K562 (cell line): ENCODE results near the gene YIPF5. TPM values are rescaled to one million over a fixed set of nuclear protein-coding genes. Genes with fewer than 3 reads are reported as not detected.

Source experiments
- ATAC-seq: fragments of 200-7000 bp; cut with Tn5 transposase; 3 replicates; pipeline ENCODE4 v1.9.1; 2020; ENCODE audit warnings: moderate library complexity
- BruUV-seq: library from RNA; stranded (reverse); fragments of 400-500 nt; replicated peaks from 2 replicates; lab custom pipeline; 2021; lab: Mats Ljungman, UMichigan
- CTCF ChIA-PET: fragments of 300-600 bp; formaldehyde crosslinking; extraction: SDS; loops from one replicate; lab custom pipeline; 2021; ENCODE audit warnings: low intra/inter-chr PET ratio; lab: Yijun Ruan, JAX
- POLR2A ChIA-PET: fragments of 300-600, 350-650 bp; sonication (Branson Sonifier 250); formaldehyde crosslinking; extraction: SDS; loops from one replicate; lab custom pipeline; 2021; ENCODE audit warnings: antibody characterized with exemption, inconsistent platforms; lab: Yijun Ruan, JAX
- DNase-seq, 4 experiments: peaks; one replicate each; pipeline versions ENCODE4 v3.0.0 to v3.0.0-alpha.2; 2011 to 2018; ENCODE audit warnings: low spot score in 3 of 4, mixed read lengths in 3 of 4; ENCODE audit errors: extremely low read depth in 1 of 4
- FAIRE-seq: peaks from 2 replicates; lab custom pipeline; 2011; peaks lifted over from hg19 to GRCh38; lab: Jason Lieb, UNC
- H2AFZ ChIP-seq: 2 replicates; pipeline ENCODE4 v1.6.0; 2011; ENCODE audit warnings: low read depth, low read length, control low read depth, inconsistent platforms
- H3K27ac ChIP-seq: fragments of 200-600 bp; 3 replicates; pipeline ENCODE4 v1.8.0; 2011; ENCODE audit warnings: low read depth, mild to moderate bottlenecking, control low read depth, inconsistent platforms, low read length, moderate library complexity, mixed read lengths; ENCODE audit errors: extremely low read depth
- H3K27me3 ChIP-seq, 2 experiments: fragments of 300-600 bp in 1 of 2; 2 replicates in 1 of 2; 3 replicates in 1 of 2; pipeline versions ENCODE4 v1.6.0 to v1.8.0; 2011; ENCODE audit warnings: inconsistent platforms in 2 of 2, low read length in 2 of 2, mild to moderate bottlenecking in 1 of 2, mixed read lengths in 1 of 2, moderate library complexity in 1 of 2; ENCODE audit not compliant: control insufficient read depth in 2 of 2, insufficient read depth in 2 of 2
- H3K36me3 ChIP-seq: fragments of 300-600 bp; 3 replicates; pipeline ENCODE4 v1.8.0; 2011; ENCODE audit warnings: mild to moderate bottlenecking, low read length, inconsistent platforms; ENCODE audit not compliant: control insufficient read depth, insufficient read depth
- H3K4me1 ChIP-seq, 2 experiments: fragments of 200-600 bp in 1 of 2; replicated peaks in 1 of 2; 2 replicates in 1 of 2; 3 replicates in 1 of 2; pipeline versions ENCODE4 v1.5.1 to v1.8.0; 2011; ENCODE audit warnings: inconsistent platforms in 2 of 2, low read length in 2 of 2, mild to moderate bottlenecking in 1 of 2, mixed read lengths in 1 of 2, moderate library complexity in 1 of 2; ENCODE audit not compliant: control insufficient read depth in 2 of 2, insufficient read depth in 2 of 2
- H3K4me2 ChIP-seq: 2 replicates; pipeline ENCODE4 v1.6.1; 2011; ENCODE audit warnings: low read length, control low read depth, inconsistent platforms, mixed read lengths; ENCODE audit not compliant: insufficient read depth
- H3K4me3 ChIP-seq: fragments of 200-600 bp; sonication (generic), shearing (Covaris generic); 2 replicates; pipeline ENCODE4 v1.5.1; 2016; ENCODE audit warnings: control low read depth, inconsistent platforms
- H3K79me2 ChIP-seq: fragments of 200-600 bp; 3 replicates; pipeline ENCODE4 v1.8.0; 2011; ENCODE audit warnings: low read length, inconsistent platforms; ENCODE audit not compliant: control insufficient read depth, insufficient read depth
- H3K9ac ChIP-seq, 2 experiments: 2 replicates each; pipeline versions ENCODE4 v1.6.0 to v1.6.1; 2011; ENCODE audit warnings: low read depth in 2 of 2, low read length in 2 of 2, control low read depth in 1 of 2, inconsistent platforms in 1 of 2, mild to moderate bottlenecking in 1 of 2, mixed read lengths in 1 of 2; ENCODE audit not compliant: insufficient read depth in 1 of 2
- H3K9me1 ChIP-seq: one replicate; pipeline ENCODE4 v1.6.0; 2011; ENCODE audit warnings: inconsistent platforms, mild to moderate bottlenecking, low read length, moderate library complexity; ENCODE audit not compliant: control insufficient read depth, insufficient read depth
- H3K9me3 ChIP-seq: replicated peaks from 2 replicates; pipeline ENCODE4 v1.5.1; 2011; ENCODE audit warnings: low read depth, low read length, inconsistent platforms; ENCODE audit not compliant: control insufficient read depth, insufficient read depth
- H4K20me1 ChIP-seq: replicated peaks from 2 replicates; pipeline ENCODE4 v1.6.1; 2011; ENCODE audit warnings: low read length, inconsistent platforms, mixed read lengths; ENCODE audit not compliant: control insufficient read depth, insufficient read depth
- CBX3 ChIP-seq, 2 experiments: IDR thresholded peaks; 1 replicate in 1 of 2; 2 replicates in 1 of 2; pipeline ENCODE4 v1.6.1; 2012; ENCODE audit warnings: inconsistent platforms in 2 of 2, low read length in 2 of 2, borderline replicate concordance in 1 of 2, control low read depth in 1 of 2
- ELF1 ChIP-seq: fragments of 200-800 bp; sonication (Bioruptor generic); IDR thresholded peaks from 2 replicates; pipeline ENCODE4 v1.6.1; 2016; ENCODE audit warnings: missing genetic modification characterization, missing compliant biosample characterization
- FOXM1 ChIP-seq, 2 experiments: fragments of 450-650 bp in 1 of 2; sonication (generic) in 1 of 2; formaldehyde crosslinking in 1 of 2; IDR thresholded peaks; 2 replicates each; pipeline versions ENCODE4 v1.6.1 to v1.9.0; 2017 to 2022; ENCODE audit warnings: low read depth in 2 of 2, mild to moderate bottlenecking in 2 of 2, missing genetic modification reagents in 1 of 2, moderate library complexity in 1 of 2
- RBM22 ChIP-seq: fragments of 200-400 bp; formaldehyde crosslinking; IDR thresholded peaks from 2 replicates; pipeline ENCODE4 v1.6.1; 2018; ENCODE audit warnings: low read length, low read depth; ENCODE audit not compliant: poor library complexity, severe bottlenecking
- ZNF134 ChIP-seq: fragments of 250-450 bp; sonication (Bioruptor Pico); conservative IDR thresholded peaks from 2 replicates; pipeline ENCODE4 v1.4.0; 2020
- ZNF445 ChIP-seq: fragments of 250-450 bp; sonication (Bioruptor Pico); IDR thresholded peaks from 2 replicates; pipeline ENCODE4 v1.4.0; 2020; ENCODE audit warnings: low read depth, mild to moderate bottlenecking, moderate library complexity
- ZNF551 ChIP-seq: fragments of 250-450 bp; sonication (Bioruptor Pico); IDR thresholded peaks from 2 replicates; pipeline ENCODE4 v1.5.0; 2021; ENCODE audit warnings: mild to moderate bottlenecking, moderate library complexity
- ZSCAN29 ChIP-seq: fragments of 450-650 bp; IDR thresholded peaks from 2 replicates; pipeline ENCODE4 v1.6.1; 2017
- WGBS: fragments of 100-300 bp; shearing (Covaris generic); methylation state at CpG from one replicate; pipeline ENCODE4 v1.1.6; 2016; ENCODE audit warnings: low coverage, mixed read lengths; ENCODE audit not compliant: insufficient coverage; ENCODE audit errors: missing lambda C conversion rate; 5-methylcytosine and 5-hydroxymethylcytosine counted together
- in situ Hi-C: fragments of 300-500 bp; cut with MboI; formaldehyde crosslinking; loops from 4 replicates; pipeline ENCODE4 v1.15.0; 2018; ENCODE audit warnings: inconsistent platforms, mixed read lengths
- intact Hi-C: fragments of 100-400 bp; cut with micrococcal nuclease; formaldehyde crosslinking; loops from 2 replicates; pipeline ENCODE4 v1.14.2; 2022
- polyA plus RNA-seq, 8 experiments: library from polyadenylated mRNA; depleted of rRNA in 4 of 8; stranded (reverse) in 5 of 8; unstranded in 3 of 8; fragments of >200 nt; fragmentation: Nextera tagmentation in 2 of 8; fragmentation: Illumina TruSeq in 1 of 8; extraction: Ambion mirVana in 2 of 8; extraction: Trizol in 1 of 8; gene quantifications; 2 replicates each; pipeline versions ENCODE4 v1.2.1 to v1.2.3, GENCODE V29; 2011 to 2014; ENCODE audit warnings: inconsistent platforms in 1 of 8, missing spikeins in 1 of 8
- total RNA-seq, 7 experiments: library from RNA; depleted of rRNA in 6 of 7; stranded (reverse); fragments of >200 nt in 6 of 7; fragmentation: Illumina TruSeq in 2 of 7; extraction: Trizol in 2 of 7; gene quantifications; 2 replicates each; pipeline versions ENCODE4 v1.2.1 to v1.2.3, GENCODE V29; 2011 to 2021; ENCODE audit warnings: low replicate concordance in 1 of 7
- TF ChIP-seq, protein P1 (sequence below), 3 experiments: IDR thresholded peaks in 2 of 3; conservative IDR thresholded peaks in 1 of 3; 2 replicates each; pipeline ENCODE4 v1.5.1; 2011 to 2012; ENCODE audit warnings: low read length in 3 of 3, mild to moderate bottlenecking in 3 of 3, control low read depth in 2 of 3, improper control_type of control experiment in 1 of 3, inconsistent platforms in 1 of 3, low read depth in 1 of 3, mixed read lengths in 1 of 3, moderate library complexity in 1 of 3; ENCODE audit not compliant: insufficient read depth in 2 of 3
- TF ChIP-seq, protein P2 (sequence below): fragments of 250-450 bp; sonication (Bioruptor Pico); IDR thresholded peaks from 2 replicates; pipeline ENCODE4 v1.8.0; 2021; ENCODE audit warnings: moderate library complexity, mild to moderate bottlenecking, inconsistent platforms
- TF ChIP-seq, protein P3 (sequence below): sonication (generic); formaldehyde crosslinking; IDR thresholded peaks from 2 replicates; pipeline ENCODE4 v1.8.1; 2022; ENCODE audit warnings: missing genetic modification reagents

The YIPF5 gene
- total and polyA plus RNA-seq, 9 of the 15 experiments (the other 6 are each of a cell fraction or from before 2014, with no cell fraction given) = 12.1 to 52.9 (median 33.7) TPM

DNA sequence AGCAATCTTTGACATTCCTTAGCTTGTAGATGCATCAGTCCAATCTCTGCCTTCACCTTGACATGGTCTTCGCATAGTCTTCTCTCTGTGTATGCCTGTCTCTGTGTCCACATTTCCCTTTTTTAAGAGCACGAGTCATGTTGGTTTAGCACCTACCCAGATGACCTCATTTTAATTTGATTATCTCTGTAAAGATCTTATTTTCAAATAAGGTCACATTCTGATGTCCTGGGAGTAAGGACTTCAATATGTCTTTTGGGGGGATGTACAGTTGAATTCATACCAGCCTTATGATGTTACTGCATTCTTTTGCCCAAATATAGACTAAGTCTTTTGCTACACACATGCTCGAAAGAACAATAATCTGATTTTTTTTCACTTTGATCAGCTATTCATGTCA lies 7.1 kb upstream of the YIPF5 start:
- Histone ChIP-seq H3K27me3 (no peaks in the 10 kb centered on the region; a peak in 1 of 5 replicates), H2AFZ (no peak overlapping the region), H3K9ac (no peak overlapping the region), H3K9me1 (no peaks in the 10 kb centered on the region), H3K9me3 (no peaks in the 10 kb centered on the region), H3K27ac (no peak overlapping the region), H3K4me1 (no peaks in the 10 kb centered on the region), H3K79me2 (no peaks in the 10 kb centered on the region), H3K4me3 (no peak overlapping the region), H3K4me2 (no peak overlapping the region), H4K20me1 (no peaks in the 10 kb centered on the region), H3K36me3 (no peaks in the 10 kb centered on the region)
- no peak for DNase-seq
- ATAC-seq = no peak
- TF ChIP-seq, protein P1, sequence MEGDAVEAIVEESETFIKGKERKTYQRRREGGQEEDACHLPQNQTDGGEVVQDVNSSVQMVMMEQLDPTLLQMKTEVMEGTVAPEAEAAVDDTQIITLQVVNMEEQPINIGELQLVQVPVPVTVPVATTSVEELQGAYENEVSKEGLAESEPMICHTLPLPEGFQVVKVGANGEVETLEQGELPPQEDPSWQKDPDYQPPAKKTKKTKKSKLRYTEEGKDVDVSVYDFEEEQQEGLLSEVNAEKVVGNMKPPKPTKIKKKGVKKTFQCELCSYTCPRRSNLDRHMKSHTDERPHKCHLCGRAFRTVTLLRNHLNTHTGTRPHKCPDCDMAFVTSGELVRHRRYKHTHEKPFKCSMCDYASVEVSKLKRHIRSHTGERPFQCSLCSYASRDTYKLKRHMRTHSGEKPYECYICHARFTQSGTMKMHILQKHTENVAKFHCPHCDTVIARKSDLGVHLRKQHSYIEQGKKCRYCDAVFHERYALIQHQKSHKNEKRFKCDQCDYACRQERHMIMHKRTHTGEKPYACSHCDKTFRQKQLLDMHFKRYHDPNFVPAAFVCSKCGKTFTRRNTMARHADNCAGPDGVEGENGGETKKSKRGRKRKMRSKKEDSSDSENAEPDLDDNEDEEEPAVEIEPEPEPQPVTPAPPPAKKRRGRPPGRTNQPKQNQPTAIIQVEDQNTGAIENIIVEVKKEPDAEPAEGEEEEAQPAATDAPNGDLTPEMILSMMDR (IDR thresholded peaks at IDR 0.05 in 2 of 3, conservative IDR thresholded peaks at IDR 0.05 in 1 of 3; ENCODE audit: insufficient read depth in 2 of 3, low read depth in 1 of 3, low read length in 3 of 3) = no peak
- no peak for TF ChIP-seq ZNF445 (CRISPR knock-in tag)
- in situ Hi-C loops (no loop called here), intact Hi-C loops (loop anchor here (10.0 kb wide), 1 partner anchor 763 kb away; no protein-coding TSS in a partner anchor)
- WGBS = 8% methylated on average over 3 of the region's 3 CpGs
- ChIA-PET POLR2A (no interaction called here), CTCF (no interaction called here)
- no TSS peak for BruUV-seq
- FAIRE-seq = no peak

DNA sequence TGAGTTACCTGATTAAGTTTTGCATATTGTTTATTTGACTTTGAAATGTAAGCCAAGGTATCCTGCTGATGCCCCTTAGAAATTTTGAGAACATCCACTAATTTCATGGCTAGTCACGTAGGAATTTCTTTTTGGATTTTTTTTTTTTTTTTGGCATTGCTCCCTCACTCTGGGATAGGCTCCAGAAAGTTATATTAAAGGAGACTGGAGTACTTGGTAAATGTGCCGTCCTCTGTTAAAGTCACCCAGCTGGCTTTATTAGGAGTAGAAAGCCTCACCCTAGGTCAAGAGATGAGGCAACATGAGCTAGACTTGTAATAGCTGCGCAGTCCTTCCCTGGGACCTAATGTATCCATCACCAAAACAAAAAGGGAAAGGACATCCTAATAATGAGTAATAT lies 3.3 kb upstream of the YIPF5 start:
- WGBS = 0% methylated on average over 3 of the region's 3 CpGs
- no TSS peak for BruUV-seq
- DNase-seq = no peak
- Histone ChIP-seq H4K20me1 (no peaks in the 10 kb centered on the region), H3K36me3 (peaks cover 11% of the 10 kb centered on the region; the same call in 2 of the 3 replicates), H3K27ac (no peak overlapping the region), H3K4me3 (no peak overlapping the region), H3K27me3 (no peaks in the 10 kb centered on the region; a peak in 1 of 5 replicates), H3K79me2 (peaks cover 17% of the 10 kb centered on the region), H2AFZ (no peak overlapping the region), H3K9me3 (no peaks in the 10 kb centered on the region), H3K4me1 (peaks cover 0 to 8% of the 10 kb centered on the region in 2 experiments; a peak in 2 of 5 replicates), H3K9me1 (no peaks in the 10 kb centered on the region), H3K4me2 (no peak overlapping the region), H3K9ac (no peak overlapping the region)
- FAIRE-seq = no peak
- intact Hi-C loops = loop anchor here (10.0 kb wide), 1 partner anchor 759 kb away; no protein-coding TSS in a partner anchor
- ChIA-PET CTCF (no interaction called here), POLR2A (no interaction called here)
- ATAC-seq = no peak
- in situ Hi-C loops = no loop called here
- TF ChIP-seq ZSCAN29 (no peak), FOXM1 (IDR thresholded peaks at IDR 0.05; ENCODE audit: low read depth) (no peak), FOXM1 (CRISPR knock-in tag; IDR thresholded peaks at IDR 0.05; ENCODE audit: low read depth) (no peak), ZNF134 (CRISPR knock-in tag) (no peak), RBM22 (no peak), ZNF551 (no peak), CBX3 (IDR thresholded peaks at IDR 0.05; ENCODE audit: borderline replicate concordance in 1 of 2, low read length in 2 of 2) (no peak), ELF1 (tag) (no peak)
- TF ChIP-seq, protein P2, sequence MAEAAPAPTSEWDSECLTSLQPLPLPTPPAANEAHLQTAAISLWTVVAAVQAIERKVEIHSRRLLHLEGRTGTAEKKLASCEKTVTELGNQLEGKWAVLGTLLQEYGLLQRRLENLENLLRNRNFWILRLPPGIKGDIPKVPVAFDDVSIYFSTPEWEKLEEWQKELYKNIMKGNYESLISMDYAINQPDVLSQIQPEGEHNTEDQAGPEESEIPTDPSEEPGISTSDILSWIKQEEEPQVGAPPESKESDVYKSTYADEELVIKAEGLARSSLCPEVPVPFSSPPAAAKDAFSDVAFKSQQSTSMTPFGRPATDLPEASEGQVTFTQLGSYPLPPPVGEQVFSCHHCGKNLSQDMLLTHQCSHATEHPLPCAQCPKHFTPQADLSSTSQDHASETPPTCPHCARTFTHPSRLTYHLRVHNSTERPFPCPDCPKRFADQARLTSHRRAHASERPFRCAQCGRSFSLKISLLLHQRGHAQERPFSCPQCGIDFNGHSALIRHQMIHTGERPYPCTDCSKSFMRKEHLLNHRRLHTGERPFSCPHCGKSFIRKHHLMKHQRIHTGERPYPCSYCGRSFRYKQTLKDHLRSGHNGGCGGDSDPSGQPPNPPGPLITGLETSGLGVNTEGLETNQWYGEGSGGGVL (CRISPR knock-in tag) = no peak
- TF ChIP-seq, protein P3, sequence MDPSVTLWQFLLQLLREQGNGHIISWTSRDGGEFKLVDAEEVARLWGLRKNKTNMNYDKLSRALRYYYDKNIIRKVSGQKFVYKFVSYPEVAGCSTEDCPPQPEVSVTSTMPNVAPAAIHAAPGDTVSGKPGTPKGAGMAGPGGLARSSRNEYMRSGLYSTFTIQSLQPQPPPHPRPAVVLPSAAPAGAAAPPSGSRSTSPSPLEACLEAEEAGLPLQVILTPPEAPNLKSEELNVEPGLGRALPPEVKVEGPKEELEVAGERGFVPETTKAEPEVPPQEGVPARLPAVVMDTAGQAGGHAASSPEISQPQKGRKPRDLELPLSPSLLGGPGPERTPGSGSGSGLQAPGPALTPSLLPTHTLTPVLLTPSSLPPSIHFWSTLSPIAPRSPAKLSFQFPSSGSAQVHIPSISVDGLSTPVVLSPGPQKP = no peak
